Measurements from ENCODE around the gene CCNQ.

The CCNQ gene

DNA sequence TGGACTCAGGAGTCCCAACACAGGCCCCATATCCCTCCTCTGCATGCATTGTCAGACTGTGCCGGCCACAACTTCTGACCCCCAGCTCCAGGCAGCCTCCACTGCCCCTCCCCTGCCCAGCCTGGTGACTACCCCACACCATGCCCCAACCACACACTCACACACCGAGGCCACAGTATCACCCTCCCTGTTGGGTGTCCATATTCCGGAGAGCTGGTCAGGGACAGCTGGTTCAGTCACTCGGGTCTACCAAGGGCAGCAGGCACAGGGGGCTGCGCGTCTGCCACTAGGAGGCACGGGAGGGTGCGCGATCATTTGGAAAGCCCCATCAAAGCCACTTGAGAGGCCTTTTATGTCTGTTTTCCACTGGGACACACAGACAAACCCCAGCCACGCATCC lies 26.3 kb downstream of the CCNQ start:
- no peak for DNase-seq (ENCODE audit: low read depth)

DNA sequence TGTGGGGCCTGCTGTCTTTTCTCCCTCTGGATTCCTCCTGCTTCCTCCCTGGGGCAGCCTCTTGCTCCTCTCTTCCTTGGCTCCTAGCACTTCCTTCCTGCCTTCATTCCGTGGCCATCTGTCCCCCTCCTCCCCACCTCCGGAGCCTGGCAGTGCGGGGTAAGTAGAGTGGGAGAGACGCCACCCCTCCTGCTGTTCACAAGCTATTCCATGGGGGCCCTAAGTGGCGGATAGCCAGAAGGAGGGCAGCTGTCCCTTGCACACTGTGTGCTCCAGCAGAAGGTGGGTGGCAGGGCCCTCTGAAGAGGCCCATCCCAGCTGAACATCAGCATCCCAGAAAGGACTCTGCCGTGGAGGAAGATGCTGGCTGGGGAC lies 27.4 kb downstream of the CCNQ start:
- DNase-seq (ENCODE audit: low read depth), result no peak

DNA sequence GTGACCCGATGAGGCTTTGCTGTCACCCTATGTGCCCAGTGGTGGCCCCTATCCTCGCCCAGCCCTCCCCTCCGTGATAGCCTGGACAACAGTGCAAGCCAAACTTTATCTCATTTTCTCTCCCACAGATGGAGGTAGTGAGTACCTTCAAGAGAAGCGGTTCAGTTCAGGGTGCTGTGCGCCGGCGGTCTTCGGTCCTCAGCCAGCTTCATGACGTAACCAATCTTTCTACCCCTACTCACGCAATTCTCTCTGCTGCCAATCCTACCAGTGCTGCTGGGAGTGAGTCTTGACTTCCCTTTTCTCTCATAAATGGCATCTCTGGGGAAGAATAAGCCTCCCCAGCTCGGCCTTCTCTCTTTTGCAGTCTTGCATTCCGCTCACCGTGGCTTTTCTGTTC lies 29.5 kb downstream of the CCNQ start:
- DNase-seq (ENCODE audit: low read depth), result no peak

DNA sequence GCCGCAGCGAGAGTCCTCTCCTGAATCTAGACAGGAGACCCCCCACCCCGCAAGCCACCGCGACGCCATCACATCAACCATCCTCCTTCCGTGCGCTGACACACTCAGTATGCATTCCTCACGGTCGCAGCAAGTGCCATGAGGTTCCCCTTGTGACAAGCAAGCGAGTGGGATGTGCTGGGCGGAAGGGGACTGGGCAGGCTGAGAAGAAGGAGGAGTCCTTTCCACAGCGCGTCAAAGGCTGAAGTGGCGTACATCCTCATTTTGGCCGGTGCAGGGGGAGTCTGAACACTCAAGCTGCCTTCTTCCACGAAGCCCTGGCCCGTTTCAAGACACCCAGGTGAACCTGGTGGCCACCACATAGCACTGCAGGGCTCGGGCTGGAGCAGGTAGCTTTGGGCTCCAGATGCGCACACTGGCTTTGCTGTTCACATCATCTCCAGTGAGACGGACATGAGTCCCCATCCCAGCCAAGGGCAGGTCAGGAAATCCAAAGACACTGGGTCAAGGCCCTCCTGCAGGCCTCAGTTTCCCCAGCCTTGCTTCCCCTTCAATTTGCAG lies 30.4 kb downstream of the CCNQ start:
- DNase-seq (ENCODE audit: low read depth), result no peak

DNA sequence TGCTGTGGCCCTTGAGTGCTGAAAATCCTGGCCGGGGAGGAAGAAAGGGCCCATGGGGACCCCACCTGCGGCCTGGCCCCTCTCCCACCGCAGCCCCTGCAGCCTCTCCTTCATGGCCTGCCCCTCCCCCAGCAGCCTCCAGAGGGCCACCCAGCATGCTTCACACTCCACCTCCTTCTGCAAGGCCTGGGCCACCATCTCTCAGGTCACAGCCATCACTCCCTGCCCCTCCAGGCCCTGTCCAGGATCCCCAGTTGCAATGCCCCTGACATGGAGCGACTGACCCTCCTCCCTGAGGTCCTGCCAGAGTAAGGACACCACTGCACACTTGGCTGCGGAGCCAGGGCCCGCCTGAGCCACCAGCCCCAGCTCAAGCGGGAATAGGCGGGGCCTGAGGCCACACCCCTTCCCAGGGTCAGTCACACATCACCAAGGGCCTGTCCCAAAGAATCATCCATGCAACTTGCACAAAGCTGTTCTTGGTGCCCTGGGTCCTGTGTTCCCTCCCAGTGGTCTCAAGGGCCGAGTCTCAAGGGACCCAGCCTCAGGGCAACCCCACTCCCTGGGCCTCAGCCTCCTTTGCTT lies 32.9 kb downstream of the CCNQ start:
- no peak for DNase-seq (ENCODE audit: low read depth)

DNA sequence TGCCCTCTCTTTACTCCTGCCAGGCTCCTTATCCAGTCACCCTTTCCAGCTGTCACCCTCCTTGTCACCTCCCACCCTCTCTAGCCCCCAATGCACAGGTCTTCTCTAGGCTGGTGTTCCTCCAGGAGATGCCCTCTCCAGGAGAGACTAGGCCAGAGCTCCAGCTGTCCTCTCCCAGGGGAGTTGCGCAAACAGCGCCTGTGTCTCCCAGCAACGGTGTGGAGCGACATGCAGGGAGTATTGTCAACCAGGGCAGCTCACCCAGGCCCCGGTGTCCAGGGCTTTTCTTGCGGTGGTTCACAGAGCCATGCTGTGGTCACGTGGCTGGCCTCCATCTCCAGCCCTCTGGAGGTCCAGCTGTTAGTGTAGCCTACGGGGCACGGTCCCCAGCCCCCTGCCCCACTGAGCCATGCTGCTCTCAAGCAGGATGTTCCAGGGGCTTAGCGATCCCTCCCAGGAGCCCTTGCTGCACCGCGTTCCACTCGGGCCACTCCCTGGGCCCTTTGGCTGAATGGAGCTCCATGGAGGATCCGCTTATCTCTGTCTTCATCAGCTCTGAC lies 34.8 kb downstream of the CCNQ start:
- no peak for DNase-seq (ENCODE audit: low read depth)

DNA sequence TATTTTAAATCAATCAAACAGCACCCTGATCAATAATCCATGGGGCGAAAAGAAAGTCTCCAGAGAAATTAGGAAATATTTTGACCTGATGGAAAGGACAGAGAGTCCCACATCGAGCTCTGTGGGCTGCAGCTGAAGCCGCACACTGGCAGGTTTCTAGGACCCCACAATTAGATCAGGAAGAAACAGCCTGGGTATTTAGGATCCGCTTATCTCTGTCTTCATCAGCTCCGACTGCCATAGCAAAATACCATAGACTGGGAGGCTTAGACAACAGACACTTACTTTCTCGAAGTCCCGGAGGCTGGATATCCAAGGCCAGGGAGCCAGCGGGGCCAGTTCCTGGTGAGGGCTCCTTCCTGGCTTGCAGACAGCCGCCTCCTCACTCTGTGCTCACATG lies 36.4 kb downstream of the CCNQ start:
- DNase-seq (ENCODE audit: low read depth), result no peak

DNA sequence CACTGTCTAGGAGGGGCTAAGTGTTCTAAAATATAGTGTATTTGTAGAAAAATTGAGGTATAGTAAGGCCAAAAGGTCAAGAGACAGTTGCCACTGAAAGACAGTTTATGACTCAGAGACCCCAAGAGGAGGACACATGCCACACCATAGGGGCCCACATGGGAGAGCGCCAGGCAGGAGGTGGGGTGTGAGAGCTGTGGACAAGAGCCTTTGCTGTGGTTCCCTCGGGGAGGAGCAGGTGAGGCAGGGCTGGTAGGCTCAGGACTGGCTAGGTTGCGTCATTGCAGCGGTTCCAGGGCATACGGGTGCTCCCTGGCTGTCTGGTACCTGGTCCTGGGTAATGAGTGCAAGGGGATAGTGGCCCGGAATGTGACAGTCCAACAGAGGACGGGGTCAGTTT lies 37.6 kb downstream of the CCNQ start:
- no peak for DNase-seq (ENCODE audit: low read depth)

DNA sequence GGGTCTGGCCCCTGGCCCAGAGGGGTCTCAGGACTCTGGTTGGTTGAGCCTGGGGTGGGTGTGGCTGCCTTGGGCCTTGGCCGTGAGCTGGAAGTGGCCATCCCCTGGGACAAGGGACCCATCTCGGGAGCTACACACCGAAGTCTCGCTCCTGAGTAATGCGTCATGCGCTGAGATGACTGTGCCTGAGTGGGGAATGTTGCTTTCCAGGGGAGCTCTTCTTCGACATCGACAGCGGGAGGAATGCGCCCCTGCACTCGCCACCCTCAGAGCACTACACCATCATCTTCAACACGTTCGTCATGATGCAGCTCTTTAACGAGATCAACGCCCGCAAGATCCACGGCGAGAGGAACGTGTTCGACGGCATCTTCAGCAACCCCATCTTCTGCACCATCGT lies 38.5 kb downstream of the CCNQ start:
- no peak for DNase-seq (ENCODE audit: low read depth)

DNA sequence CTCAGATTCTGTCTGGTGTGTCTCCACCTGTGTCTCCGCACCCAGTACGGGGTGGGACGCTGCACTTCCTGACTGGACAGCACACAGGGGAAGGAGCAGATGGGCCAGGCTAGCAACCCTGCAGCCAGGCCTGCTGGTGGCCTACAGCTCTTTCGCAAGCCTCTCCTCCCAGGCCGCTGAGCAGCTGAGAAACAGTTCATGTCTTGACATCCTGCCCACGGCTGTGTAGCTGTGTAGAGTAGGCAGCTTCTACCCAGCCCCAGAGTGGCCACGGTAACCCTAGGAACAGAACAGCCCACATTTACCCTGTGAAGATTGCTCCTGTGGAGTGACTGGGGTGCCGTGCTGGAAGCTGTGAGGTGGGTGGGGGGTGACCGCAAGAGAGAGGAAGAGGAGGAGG lies 38.9 kb downstream of the CCNQ start:
- DNase-seq (ENCODE audit: low read depth), result no peak

DNA sequence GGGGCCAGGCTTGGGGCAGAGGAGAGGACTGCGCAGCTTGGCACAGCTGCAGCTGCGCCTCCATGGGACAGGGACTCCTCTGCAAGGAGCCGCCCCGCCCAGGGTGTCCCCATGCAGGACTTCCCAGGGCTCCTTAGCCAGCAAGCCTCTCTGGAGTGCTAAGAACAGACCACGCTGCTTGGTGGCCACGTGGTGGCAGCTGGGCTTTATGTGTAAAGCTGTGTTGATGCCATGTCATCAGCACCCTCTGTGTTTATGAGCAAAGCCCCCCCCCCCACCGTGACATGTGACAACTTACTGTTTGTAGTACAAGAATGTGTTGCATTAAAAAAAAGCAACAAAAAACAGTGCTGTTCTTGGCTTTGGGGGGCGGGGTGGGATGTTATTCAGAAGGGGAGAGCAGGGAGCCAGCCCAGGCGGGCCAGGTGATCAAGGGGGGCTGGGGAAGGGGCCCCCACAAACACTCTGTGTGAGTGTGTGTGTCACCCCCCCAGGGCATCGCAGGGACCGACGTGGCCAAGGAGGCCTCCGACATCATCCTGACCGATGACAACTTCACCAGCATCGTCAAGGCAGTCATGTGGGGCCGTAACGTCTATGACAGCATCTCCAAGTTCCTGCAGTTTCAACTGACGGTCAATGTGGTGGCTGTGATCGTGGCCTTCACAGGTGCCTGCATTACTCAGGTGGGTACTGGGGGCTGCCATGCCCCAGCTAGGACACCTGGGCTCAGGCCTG lies 41.2 kb downstream of the CCNQ start:
- no peak for DNase-seq (ENCODE audit: low read depth)

DNA sequence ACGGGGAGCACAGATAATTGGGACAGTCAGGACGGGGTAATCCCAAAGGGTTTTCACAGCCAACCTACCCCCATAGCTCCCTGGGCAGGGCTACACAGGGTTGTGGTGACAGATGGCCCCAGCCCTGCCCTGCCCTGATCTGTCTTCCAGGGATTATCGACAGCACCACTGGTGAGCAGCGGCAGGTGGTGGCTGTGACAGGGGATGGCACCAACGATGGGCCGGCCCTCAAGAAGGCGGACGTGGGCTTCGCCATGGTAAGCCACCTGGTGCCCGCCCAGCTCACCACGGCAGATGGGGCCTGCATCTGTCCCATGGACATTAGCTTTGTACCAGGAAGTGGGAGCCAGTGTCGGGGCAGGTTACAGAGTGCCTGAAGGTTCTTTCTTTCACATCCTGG lies 42.2 kb downstream of the CCNQ start:
- no peak for DNase-seq (ENCODE audit: low read depth)

DNA sequence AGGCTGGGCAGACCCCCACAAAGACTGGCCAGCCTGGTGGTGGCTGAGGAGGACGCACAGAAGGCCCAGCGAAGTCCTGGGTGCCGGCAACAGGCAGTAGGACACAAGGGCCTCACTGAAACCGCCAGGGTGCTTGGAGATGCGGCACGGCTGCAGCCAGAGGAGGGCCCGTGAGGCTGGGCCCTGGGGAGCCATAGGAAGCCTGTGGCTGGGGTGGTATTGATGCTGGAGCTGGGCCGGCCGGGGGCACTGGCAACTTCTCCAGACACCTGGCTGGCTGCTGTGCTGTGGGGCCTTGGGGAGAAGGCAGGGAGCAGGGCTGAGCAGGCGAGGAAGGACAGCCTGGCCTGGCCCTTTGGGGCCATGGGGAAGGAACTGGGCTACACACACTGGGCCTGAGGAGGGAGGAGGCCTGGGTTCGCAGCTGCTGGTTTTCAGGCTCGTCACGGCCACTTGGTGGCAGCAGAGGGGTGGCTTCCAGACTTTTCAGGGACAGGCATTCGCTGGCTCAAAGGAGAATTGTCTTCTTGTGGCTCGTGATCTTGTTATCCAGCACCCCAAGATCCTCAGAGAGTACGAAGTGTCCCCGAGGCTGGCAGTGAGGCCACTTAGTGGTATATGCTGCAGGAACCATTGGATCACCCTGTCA lies 44.3 kb downstream of the CCNQ start:
- peak; percentile 32 for DNase-seq (ENCODE audit: low read depth)

DNA sequence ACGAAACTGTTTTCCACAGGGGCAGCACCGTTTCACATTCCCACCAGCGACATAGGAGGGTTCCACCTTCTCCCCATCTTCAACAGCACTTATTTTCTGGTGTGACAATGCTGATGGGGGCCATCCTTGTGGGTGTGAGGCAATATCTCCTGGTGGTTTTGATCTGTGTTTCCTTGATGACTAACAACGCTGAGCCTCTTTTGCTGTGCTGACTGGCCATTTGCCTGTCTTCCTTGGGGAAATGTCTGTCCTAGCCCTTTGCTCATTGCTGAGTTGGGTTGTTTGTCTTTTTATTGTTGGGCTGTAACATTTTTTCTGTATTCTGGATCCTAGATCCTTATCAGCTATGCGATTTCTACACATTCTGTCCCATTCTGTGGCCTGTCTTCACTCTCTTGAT lies 47.8 kb downstream of the CCNQ start:
- DNase-seq (ENCODE audit: low read depth), result no peak

DNA sequence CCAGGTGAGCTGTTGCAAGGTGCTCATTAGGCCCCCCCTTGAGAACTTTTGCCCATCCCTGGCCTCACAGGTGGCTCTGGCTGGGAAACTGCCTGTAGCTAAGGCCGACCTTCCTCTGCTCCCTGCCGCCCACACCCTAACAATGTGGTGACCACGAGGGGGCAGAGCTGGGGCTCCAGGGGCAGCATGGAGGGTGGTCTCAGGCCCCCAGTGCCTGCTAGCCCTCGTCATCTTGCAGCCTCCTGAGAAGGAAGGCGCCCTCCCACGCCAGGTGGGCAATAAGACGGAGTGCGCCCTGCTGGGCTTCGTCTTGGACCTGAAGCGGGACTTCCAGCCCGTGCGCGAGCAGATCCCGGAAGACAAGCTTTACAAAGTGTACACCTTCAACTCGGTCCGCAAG lies 49.1 kb downstream of the CCNQ start:
- no peak for DNase-seq (ENCODE audit: low read depth)

DNA sequence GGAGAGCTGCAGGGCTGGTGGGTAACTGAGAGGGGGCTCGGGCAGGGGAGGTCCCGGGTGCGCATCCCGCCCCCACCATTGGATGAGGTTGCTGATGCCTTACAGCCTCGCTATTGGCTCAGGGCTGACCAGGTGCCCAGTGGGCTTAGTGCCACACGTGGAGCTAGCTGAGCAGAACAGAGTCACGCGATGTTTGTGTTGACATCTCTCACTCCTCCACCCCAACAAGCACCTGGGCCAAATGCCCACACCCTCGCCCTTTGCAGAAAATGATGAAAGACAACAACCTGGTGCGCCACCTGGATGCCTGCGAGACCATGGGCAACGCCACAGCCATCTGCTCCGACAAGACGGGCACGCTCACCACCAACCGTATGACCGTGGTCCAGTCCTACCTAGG lies 49.7 kb downstream of the CCNQ start:
- no peak for DNase-seq (ENCODE audit: low read depth)

DNA sequence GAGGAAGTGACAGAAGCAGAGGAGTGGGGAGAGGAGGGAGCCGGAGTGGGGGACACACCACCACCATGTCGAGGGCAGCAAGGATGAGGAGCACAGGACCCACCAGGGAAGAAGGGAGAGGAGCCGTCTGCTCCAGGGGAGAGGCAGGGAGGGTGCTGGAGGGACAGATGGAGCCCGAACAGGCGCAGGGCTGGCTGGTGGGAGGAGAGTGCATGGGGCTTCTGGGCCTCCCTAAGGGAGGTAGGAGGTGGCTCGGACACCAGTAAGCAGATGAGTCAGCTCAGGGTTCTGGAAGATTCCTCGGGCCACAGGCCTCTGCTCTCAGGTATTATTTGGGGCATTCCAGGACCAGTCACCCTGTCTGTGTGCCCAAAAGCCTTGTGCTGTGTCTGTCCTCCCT lies 51.7 kb downstream of the CCNQ start:
- DNase-seq (ENCODE audit: low read depth), result no peak

DNA sequence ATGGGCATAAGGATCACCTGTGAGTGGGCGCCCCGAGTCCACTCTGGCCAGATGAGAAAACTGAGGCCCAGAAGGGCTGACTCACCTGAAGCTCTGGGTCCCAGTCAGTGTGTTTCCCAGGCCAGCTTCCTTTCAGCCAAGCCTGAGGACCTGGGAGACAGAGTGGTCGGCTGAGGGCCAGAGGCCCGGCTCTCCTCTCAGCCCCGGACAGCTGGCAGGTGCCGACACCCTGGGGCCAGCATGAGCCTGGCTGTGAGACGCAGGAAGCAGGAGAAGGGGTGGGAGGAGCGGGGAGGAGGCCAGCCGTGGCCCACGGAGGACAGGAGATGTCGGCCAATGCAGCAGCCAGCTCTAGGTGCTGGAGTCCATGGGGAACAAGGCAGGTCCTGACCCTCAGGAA lies 52.6 kb downstream of the CCNQ start:
- no peak for DNase-seq (ENCODE audit: low read depth)

DNA sequence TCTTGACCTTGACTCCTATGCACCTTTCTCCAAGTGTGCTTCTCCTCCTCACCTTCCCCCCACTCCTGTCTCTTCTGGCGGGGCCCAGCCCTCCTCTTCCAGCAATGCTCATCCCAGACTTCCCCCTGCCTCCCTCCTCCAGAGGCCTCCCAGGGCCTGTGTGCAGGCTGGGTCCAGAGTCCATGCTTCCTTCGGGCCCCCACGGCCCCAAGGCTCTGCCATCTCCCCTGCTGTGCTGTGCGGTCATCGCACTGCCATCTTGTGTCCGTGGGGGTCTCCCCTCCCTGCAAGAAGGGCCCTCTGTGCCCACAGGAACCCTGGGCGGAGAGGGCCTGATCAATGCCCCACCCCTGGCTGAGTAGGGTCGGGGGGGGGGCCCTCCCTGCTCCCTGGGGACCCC lies 54.2 kb downstream of the CCNQ start:
- no peak for DNase-seq (ENCODE audit: low read depth)

DNA sequence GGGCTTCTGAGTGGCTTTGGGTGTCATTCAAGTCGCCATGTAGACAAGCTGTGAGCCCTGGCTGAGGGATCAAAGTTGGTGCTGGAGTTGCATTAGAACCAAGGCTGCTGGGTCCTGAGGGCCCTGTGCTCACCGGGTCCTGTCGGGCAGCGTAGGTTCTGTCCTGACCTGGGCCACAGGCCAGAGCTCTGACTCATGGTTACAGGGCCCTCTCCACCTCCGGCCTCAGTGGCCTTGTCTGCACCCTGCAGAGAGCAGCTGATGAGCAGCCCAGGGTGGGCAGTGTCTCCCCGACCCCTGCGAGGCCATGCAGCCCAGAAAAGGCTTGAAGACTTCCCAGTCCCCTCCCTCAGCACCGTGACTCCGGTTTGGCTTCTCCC lies 59.0 kb downstream of the CCNQ start:
- no peak for DNase-seq (ENCODE audit: low read depth)

DNA sequence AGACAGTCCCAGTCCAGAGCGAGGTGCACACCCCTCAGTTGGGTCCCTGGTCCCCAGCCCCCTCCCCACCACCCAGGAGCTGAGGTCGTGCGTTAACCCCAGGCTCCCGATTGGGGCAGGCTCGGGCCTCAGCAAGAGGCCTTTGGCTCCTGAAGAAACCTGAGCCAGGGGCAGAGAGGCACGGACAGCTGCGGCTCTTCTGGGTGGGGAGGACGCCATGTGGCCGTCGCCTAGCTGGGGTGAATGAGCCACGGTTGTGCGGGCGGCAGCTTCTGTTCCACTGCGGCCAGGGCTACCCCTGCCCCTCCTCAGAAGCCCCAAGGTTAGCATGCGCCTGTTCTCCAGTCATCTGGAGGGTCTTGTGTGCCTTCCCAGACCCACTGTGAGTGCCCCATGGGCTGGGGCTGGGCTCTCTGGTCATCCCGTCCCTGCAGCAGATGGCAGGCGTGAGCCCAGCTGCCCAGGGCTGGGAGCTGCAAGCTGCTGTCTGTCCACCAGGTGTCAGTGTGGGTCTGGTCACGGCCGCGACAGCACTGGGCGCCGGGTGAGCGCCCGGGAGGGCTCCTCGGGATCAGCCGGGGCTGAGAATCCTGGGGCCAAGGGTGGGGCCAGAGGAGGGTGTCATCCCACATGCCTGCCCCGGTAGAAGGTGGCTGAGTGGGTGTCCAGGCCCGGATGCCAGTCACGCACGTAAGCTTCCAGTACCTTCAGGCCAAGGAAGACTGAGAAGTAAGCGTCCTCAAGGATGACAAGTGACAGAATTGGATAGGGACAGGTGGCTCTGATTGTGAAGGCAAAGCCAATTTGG lies 59.6 kb downstream of the CCNQ start:
- DNase-seq (ENCODE audit: low read depth), result peak; percentile 24

DNA sequence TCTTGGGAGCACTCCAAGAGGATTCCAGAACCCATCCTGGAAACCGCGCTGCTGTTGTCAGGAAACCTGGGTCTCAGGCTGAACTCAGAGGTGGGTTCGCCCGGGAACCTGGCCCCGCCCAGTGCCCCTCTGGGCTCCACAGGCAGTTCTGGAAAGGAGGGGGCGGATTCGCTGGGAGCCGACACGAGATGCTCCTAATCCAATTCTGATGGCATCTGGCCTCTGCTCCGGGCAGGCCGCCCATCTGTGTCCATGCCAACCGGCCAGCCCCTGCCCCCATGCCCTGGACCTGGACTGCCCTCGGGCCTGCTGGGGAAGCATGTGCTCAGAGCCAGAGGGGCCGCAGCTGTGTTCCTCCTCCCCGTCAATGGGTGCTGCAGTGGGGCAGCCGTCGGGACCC lies 60.5 kb downstream of the CCNQ start:
- no peak for DNase-seq (ENCODE audit: low read depth)
